SU-DHL-6 (cell line): ENCODE results near the gene TMEM108.

Experiments used
- CTCF ChIP-seq: fragments of 200-600 bp; sonication (generic); IDR thresholded peaks from one replicate; pipeline ENCODE4 v1.5.1; 2017; ENCODE audit warnings: antibody characterized with exemption, mild to moderate bottlenecking, low read length, moderate library complexity; ENCODE audit not compliant: insufficient read depth, poor library complexity, severe bottlenecking
- EZH2phosphoT487 ChIP-seq: fragments of 200-600 bp; sonication (generic), shearing (Covaris generic); conservative IDR thresholded peaks from 2 replicates; pipeline ENCODE4 v1.6.1; 2018; ENCODE audit warnings: mild to moderate bottlenecking, antibody characterized with exemption, low read length, moderate library complexity, mixed read lengths

- TF ChIP-seq CTCF (no peak), EZH2phosphoT487 (no peak)
Observed at GRCh38 chr3:133058831-133059230, 20.6 kb downstream of the TMEM108 start.
